Type B pancreatic cell (in vitro differentiated cells): ENCODE measurements around the gene ZC3H18. TPM values are rescaled to one million over a fixed set of nuclear protein-coding genes. Genes with fewer than 3 reads are reported as not detected.

Source experiments
- DNase-seq: peaks from one replicate; pipeline ENCODE4 v3.0.0; 2021; ENCODE audit warnings: mixed read lengths; ENCODE audit not compliant: unreplicated experiment; ENCODE audit errors: extremely low spot score
- H3K27ac Mint-ChIP-seq: 2 replicates; pipeline ENCODE4 v1.8.0; 2021; ENCODE audit warnings: mild to moderate bottlenecking, mixed read lengths
- H3K27me3 Mint-ChIP-seq: 2 replicates; pipeline ENCODE4 v1.8.0; 2021; ENCODE audit warnings: mixed read lengths
- H3K36me3 Mint-ChIP-seq: 2 replicates; pipeline ENCODE4 v1.8.0; 2021; ENCODE audit warnings: mixed read lengths
- H3K4me1 Mint-ChIP-seq: one replicate; pipeline ENCODE4 v1.8.0; 2021; ENCODE audit warnings: mixed read lengths; ENCODE audit not compliant: unreplicated experiment
- H3K4me3 Mint-ChIP-seq: 2 replicates; pipeline ENCODE4 v1.8.0; 2021; ENCODE audit warnings: mild to moderate bottlenecking, mixed read lengths
- H3K9me3 Mint-ChIP-seq: 2 replicates; pipeline ENCODE4 v1.8.0; 2021; ENCODE audit warnings: mixed read lengths
- total RNA-seq: library from RNA; stranded (reverse); gene quantifications from 2 replicates; pipeline ENCODE4 v1.2.1, GENCODE V29; 2021; ENCODE audit warnings: low replicate concordance
- TF ChIP-seq, protein P1 (sequence below): fragments of 200-600 bp; sonication (generic); conservative IDR thresholded peaks from 2 replicates; pipeline ENCODE4 v1.5.0; 2021; ENCODE audit warnings: antibody characterized with exemption, mild to moderate bottlenecking

ZC3H18 gene
- total RNA-seq, 1 donor from 2014 or later = 70.2 TPM

DNA sequence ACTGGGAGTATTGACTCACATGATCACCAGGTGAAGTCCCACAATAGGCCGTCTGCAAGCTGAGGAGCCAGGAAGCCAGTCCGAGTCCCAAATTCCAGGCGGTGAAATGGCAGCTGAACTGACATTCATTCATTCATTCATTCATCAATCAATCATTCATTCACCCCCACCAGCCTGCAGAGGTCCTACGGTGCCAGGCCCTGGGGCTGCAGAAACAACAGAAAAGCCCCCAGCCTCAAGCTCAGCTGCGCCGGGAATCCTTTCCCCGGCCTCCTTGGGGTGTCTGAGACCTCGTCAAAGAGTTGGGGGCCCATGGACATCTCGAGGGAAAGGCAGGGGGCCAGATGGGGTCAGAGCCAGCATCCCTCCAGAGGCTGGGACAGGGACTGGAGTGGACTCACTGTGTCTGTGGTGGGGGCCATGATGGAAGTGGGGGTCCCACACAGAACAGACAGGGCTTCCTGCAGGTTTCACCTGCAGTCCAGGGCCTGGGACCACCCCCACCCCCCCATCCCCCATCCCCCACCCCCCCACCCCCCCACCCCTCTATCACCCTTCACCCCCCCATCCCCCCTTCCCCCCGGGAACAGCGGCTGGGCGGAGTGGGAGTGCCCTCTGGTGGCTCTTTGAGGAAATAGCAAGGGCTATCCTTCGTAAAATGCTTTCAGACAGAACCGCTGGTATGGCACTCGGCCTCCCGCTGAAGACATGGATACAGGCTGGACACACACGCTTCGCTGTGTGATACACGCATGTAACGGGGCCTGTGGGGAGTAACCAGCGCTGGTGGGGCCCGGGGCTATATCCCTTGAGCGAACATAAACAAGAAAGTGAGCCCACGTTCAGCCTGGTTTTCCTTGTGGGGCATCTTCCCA lies 8.5 kb upstream of the ZC3H18 start:
- Mint-ChIP-seq H3K4me1 (peaks cover 9% of the 10 kb centered on the region), H3K27me3 (peaks cover 6% of the 10 kb centered on the region), H3K9me3 (no peaks in the 10 kb centered on the region), H3K4me3 (no peak overlapping the region), H3K27ac (no peak overlapping the region), H3K36me3 (no peaks in the 10 kb centered on the region)
- TF ChIP-seq, protein P1, sequence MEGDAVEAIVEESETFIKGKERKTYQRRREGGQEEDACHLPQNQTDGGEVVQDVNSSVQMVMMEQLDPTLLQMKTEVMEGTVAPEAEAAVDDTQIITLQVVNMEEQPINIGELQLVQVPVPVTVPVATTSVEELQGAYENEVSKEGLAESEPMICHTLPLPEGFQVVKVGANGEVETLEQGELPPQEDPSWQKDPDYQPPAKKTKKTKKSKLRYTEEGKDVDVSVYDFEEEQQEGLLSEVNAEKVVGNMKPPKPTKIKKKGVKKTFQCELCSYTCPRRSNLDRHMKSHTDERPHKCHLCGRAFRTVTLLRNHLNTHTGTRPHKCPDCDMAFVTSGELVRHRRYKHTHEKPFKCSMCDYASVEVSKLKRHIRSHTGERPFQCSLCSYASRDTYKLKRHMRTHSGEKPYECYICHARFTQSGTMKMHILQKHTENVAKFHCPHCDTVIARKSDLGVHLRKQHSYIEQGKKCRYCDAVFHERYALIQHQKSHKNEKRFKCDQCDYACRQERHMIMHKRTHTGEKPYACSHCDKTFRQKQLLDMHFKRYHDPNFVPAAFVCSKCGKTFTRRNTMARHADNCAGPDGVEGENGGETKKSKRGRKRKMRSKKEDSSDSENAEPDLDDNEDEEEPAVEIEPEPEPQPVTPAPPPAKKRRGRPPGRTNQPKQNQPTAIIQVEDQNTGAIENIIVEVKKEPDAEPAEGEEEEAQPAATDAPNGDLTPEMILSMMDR = peak; percentile 80
- DNase-seq = no peak

DNA sequence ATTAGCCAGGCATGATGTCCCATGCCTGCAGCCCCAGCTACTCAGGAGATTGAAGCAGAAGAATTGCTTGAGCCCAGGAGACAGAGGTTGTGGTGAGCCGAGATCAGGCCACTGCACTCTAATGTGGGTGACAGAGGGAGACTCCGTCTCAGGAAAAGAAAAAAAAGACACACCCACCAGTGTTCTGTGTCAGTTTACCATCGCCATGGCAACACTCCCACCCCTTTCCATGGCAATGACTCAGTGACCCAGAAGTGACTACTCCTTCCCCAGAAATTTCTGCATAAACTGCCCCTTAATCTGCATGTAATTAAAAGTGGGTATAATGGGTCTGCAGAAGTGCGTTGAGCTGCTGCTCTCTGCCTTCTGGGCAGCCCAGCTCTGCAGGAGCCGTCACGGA lies 4.0 kb upstream of the ZC3H18 start:
- DNase-seq = no peak
- TF ChIP-seq, protein P1 = no peak
- H3K4me1 Mint-ChIP-seq = peaks cover 9% of the 10 kb centered on the region
- no peaks in the 10 kb centered on the region for H3K36me3 Mint-ChIP-seq
- H3K9me3 Mint-ChIP-seq = no peaks in the 10 kb centered on the region
- H3K27me3 Mint-ChIP-seq = peaks cover 3% of the 10 kb centered on the region
- no peak overlapping the region for H3K4me3 Mint-ChIP-seq
- H3K27ac Mint-ChIP-seq = no peak overlapping the region

DNA sequence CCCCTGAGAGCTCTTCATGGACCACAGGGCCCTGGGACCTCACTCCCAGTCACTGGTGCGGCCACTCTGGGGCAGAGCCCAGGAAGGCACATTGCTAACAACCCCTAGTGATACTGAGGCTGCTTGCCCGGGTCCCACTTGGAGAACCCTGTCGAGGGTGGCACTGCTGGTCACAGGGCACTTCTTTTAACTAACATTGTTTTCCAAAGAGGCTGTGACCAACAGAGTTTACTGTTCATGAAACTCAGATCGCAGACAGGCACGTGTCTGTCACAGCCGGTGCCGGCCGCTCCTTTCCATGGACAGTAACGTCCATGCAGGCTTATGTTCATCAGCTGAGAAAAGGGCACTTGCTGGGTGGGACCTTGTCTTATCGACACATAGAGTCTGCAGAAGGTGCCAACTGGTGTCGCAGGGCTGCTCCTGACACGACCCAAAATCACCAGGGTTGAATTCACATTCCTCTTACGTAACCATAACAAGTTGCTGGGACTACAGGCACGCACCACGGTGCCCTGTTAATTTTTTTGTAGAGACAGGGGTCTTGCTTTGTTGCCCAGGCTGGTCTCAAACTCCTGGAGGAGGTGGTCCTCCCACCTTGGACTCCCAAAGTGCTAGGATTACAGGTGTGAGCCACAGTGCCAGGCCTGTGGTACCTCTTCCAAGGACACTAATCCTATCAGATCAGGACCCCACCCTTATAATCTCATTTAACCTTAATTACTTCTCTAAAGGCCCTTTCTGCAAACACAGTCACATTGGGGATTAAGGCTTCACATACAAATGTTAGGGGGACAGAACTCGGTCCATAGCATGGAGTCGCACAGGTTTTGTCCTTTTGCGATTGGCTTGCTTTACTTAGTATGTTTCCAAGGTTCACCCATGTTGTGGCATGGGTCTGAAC lies 1.2 kb upstream of the ZC3H18 start:
- peaks cover 9% of the 10 kb centered on the region for H3K4me1 Mint-ChIP-seq
- DNase-seq = no peak
- no peaks in the 10 kb centered on the region for H3K9me3 Mint-ChIP-seq
- H3K27ac Mint-ChIP-seq = peak overlapping the region; percentile 63
- peak overlapping the region; percentile 87 for H3K4me3 Mint-ChIP-seq
- TF ChIP-seq, protein P1 = no peak
- no peaks in the 10 kb centered on the region for H3K36me3 Mint-ChIP-seq
- no peaks in the 10 kb centered on the region for H3K27me3 Mint-ChIP-seq

DNA sequence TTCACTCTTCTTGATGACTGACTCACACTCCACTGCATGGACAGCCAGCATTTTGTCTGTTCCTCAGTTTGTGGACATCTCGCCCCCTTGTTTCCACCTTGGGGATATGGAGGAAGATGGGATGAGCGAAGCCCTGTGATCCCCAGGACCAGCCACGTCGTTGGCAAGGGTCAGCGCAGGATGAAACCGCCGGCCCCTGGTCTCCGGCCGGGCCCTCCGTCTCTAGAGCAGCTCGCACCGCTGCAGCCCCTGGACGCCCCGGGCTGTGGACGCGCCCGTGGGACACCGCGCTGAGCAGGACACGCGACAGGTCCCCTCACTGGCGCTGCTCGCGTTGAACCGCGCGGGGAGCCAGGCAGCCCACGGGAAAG lies 604 bp upstream of the ZC3H18 start:
- H3K4me3 Mint-ChIP-seq = peak overlapping the region; percentile 87
- TF ChIP-seq, protein P1 = no peak
- H3K9me3 Mint-ChIP-seq = no peaks in the 10 kb centered on the region
- DNase-seq = no peak
- peaks cover 9% of the 10 kb centered on the region for H3K4me1 Mint-ChIP-seq
- no peaks in the 10 kb centered on the region for H3K36me3 Mint-ChIP-seq
- H3K27ac Mint-ChIP-seq = peak overlapping the region; percentile 63
- H3K27me3 Mint-ChIP-seq = no peaks in the 10 kb centered on the region

DNA sequence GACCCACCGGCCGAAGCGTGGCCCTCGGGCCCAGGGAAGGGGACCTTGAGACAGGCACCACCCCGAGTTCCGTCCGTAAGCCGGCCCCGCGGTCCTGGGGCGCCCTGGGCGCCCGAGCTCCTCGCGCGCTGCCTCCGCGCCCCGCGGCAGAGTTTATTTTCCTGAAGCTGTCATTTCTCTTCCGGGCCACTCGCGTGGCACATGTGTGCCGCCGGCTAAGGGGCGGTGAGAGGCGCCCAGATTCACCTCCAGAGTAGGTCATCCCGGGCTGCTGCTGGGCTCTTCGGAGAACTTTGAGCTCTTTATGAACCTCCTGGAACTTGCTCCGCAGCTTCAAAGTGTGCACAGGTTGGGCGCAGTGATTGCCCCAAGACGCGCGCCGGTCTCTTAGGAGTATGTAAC lies 489 bp downstream of the ZC3H18 start:
- TF ChIP-seq, protein P1 = no peak
- no peaks in the 10 kb centered on the region for H3K27me3 Mint-ChIP-seq
- DNase-seq = no peak
- no peaks in the 10 kb centered on the region for H3K36me3 Mint-ChIP-seq
- H3K27ac Mint-ChIP-seq = peak overlapping the region; percentile 88
- peak overlapping the region; percentile 90 for H3K4me3 Mint-ChIP-seq
- no peaks in the 10 kb centered on the region for H3K9me3 Mint-ChIP-seq
- peaks cover 9% of the 10 kb centered on the region for H3K4me1 Mint-ChIP-seq
